ENCODE results near the gene SLC22A16. TPM values are rescaled to one million over a fixed set of nuclear protein-coding genes. Genes with fewer than 3 reads are reported as not detected.

Gene SLC22A16
- polyA plus RNA-seq, 1 of the 3 experiments (the other 2 are of a cell fraction) = not detected

- Histone ChIP-seq H3K9me2 (no peaks in the 10 kb centered on the region), H3K27ac (ENCODE audit: low read depth in 2 of 2, low read length in 1 of 2) (no peak overlapping the region), H3K79me2 (ENCODE audit: insufficient read depth) (no peaks in the 10 kb centered on the region), H3F3A (replicated peaks; ENCODE audit: insufficient read depth) (no peaks in the 10 kb centered on the region), H3K9me3 (no peaks in the 10 kb centered on the region), H4K20me1 (ENCODE audit: insufficient read depth) (no peaks in the 10 kb centered on the region), H3K4me3 (ENCODE audit: low read depth in 2 of 2, low read length in 1 of 2) (no peak overlapping the region), H3K9ac (no peak overlapping the region), H2AFZ (ENCODE audit: low read depth) (no peak overlapping the region), H3K27me3 (ENCODE audit: insufficient read depth) (peaks cover 4% of the 10 kb centered on the region; the same call in 1 of the 2 replicates), H3K4me1 (ENCODE audit: control insufficient read depth in 1 of 2, insufficient read depth in 2 of 2, low read depth in 1 of 2, low read length in 1 of 2) (peaks cover 0 to 7% of the 10 kb centered on the region in 2 experiments; a peak in 1 of 4 replicates), H3K4me2 (no peak overlapping the region), H3K36me3 (replicated peaks in 1 of 2; ENCODE audit: control insufficient read depth in 1 of 2, insufficient read depth in 2 of 2, low read length in 1 of 2) (no peaks in the 10 kb centered on the region)
- TF ChIP-seq CHD2 (IDR thresholded peaks at IDR 0.05; ENCODE audit: low read length, partially characterized antibody) (no peak), MEF2A (IDR thresholded peaks at IDR 0.05; ENCODE audit: borderline replicate concordance, low read depth) (no peak), REST (IDR thresholded peaks at IDR 0.05; ENCODE audit: low read depth, low read length) (no peak), MAX (IDR thresholded peaks at IDR 0.05; ENCODE audit: low read depth) (no peak), TCF12 (IDR thresholded peaks at IDR 0.05) (no peak), RCOR1 (IDR thresholded peaks at IDR 0.05; ENCODE audit: low read length) (no peak), PBX3 (IDR thresholded peaks at IDR 0.05) (no peak), FOXJ3 (CRISPR knock-in tag; IDR thresholded peaks at IDR 0.05) (no peak), IRF3 (IDR thresholded peaks at IDR 0.05; ENCODE audit: low read depth, low read length) (no peak), RFX5 (IDR thresholded peaks at IDR 0.05; ENCODE audit: low read length) (no peak), RXRA (IDR thresholded peaks at IDR 0.05; ENCODE audit: borderline replicate concordance, low read depth) (no peak), NRF1 (IDR thresholded peaks at IDR 0.05; ENCODE audit: low read depth, low read length) (no peak), GATA2 (CRISPR knock-in tag; IDR thresholded peaks at IDR 0.05) (no peak), USF2 (IDR thresholded peaks at IDR 0.05; ENCODE audit: borderline replicate concordance, low read depth, low read length) (no peak), USF1 (IDR thresholded peaks at IDR 0.05; ENCODE audit: borderline replicate concordance, low read depth) (no peak), EZH2phosphoT487 (IDR thresholded peaks at IDR 0.05; ENCODE audit: borderline replicate concordance, low read depth) (no peak), MXI1 (IDR thresholded peaks at IDR 0.05; ENCODE audit: low read depth, low read length) (no peak)
- ChIA-PET CTCF (interaction anchor here (0.9 to 1.2 kb wide), 2 partner anchors 39 to 380 kb away, joined by 3 read pairs; no protein-coding TSS in a partner anchor), POLR2A (no interaction called here)
- no peak for DNase-seq
- 42% methylated on average over 6 of the region's 6 CpGs for WGBS (ENCODE audit: low lambda C conversion rate)
These were observed 57.2 kb downstream of the SLC22A16 start for GRCh38 chr6:110419028-110419739.

All from SK-N-SH (cell line).